Measurements from ENCODE around the gene DUSP22.

DUSP22 gene

GRCh38 chr6:311679-312220, 19.5 kb downstream of the DUSP22 start:
- no peak for DNase-seq

GRCh38 chr6:313087-313486, 20.8 kb downstream of the DUSP22 start:
- DNase-seq, result no peak

DNA sequence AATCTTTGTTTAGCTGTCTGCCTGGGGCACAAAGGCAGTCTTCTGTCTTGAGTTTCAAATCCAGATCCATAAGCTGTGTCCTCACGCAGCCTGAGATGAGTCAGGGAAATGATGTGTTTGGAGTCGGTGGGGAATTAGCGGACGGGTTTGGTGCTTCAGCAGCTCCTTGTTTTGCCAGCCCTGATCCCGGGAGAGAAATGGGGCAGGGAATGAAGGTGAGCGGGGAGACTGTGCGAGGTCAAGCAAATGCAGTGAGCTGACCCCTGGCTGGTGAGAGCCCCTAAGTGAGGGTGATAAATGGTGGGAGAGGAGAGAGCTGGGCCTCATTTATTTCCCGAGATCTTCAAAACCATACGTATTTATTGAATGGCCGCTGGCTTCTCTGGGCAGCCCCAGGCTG, 21.6 kb downstream of the DUSP22 start:
- DNase-seq, result no peak

DNA sequence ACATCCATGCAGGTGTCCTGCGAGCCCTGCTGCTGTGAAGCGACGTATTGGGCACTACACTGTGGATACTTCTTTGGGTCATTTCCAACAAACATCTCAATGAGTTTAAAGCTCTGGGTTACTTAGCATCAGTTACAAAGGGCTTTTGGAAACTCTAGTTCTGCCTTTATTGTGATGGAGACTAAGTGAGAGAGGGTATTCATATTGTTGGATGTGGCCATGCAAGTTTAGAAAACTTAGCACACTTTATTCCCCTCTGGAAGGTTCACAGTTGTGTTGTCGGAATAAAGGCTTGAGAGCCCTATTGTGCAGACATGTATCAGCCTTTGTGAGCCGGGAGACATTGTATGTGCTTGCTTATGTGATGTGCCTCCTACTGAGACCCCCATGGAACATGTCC, 22.1 kb downstream of the DUSP22 start:
- DNase-seq, result no peak

- no peak for DNase-seq
Measured at GRCh38 chr6:315226-315625, 22.9 kb downstream of the DUSP22 start.

- DNase-seq, result no peak
Measured at GRCh38 chr6:315921-316752, 23.9 kb downstream of the DUSP22 start.

DNA sequence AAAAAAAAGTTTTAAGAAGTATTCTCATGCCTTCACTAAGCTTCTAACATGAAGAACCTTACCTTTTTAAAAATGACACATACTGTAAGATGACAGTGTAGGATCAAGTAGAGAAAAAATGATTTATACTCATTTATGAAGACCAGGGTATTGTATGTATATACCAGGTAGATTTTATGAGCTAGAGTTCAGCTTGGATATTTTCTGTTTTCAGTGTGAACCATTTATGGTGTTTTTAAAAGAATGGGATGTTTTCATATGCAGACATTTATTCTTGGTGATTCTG, 24.4 kb downstream of the DUSP22 start:
- no peak for DNase-seq

- no peak for DNase-seq
Measured at GRCh38 chr6:317060-317447, 24.8 kb downstream of the DUSP22 start.

- no peak for DNase-seq
Measured at GRCh38 chr6:317448-318144, 25.3 kb downstream of the DUSP22 start.

GRCh38 chr6:318243-318890, 26.1 kb downstream of the DUSP22 start:
- no peak for DNase-seq

DNA sequence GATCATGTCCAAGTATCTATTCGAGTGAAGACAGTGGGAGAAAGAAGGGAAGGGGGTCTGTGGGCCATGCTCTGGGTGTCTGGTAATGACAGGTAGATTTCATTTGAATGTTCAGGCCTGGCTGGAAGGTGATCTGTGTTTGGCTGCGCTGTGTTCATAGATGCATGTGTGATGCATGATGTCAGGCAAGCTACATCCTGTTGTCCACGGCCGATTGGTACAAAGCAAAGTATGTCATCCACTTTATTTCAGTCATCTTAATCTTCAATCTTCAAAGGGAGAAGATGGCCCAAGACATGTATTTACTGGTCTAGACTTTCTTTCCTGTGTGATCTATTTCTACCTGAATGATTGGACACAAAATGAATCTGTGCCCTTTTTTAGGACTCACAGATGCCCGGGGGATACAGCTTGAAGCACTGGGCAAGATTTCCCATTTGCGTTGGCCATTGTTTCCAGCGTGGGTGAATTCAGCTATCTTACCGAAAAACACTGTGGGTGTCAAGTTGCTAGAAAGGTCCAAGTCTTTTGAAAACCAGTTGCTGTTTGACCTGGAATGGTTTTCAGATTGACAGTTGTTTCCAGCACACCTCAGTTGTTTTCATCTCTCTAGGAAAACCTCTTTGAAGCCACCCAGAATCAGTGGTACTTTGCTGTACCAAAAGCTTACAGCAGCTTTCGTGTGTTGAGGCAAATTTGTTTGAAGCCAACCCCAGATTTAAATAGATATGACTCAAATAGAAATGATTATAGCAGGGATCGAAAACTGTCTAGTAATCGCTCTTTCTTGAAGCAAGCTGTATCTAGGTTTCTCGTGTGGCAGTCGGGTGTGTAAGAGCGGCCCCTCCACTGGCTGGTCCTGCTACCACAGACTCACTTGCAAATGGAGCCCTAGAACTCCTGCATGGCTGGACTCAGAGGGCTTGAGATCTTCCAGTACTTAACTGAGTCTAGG, 27.2 kb downstream of the DUSP22 start:
- no peak for DNase-seq

GRCh38 chr6:320351-321157, 28.3 kb downstream of the DUSP22 start:
- DNase-seq, result no peak

- no peak for DNase-seq
Measured at GRCh38 chr6:321158-321438, 28.8 kb downstream of the DUSP22 start.

DNA sequence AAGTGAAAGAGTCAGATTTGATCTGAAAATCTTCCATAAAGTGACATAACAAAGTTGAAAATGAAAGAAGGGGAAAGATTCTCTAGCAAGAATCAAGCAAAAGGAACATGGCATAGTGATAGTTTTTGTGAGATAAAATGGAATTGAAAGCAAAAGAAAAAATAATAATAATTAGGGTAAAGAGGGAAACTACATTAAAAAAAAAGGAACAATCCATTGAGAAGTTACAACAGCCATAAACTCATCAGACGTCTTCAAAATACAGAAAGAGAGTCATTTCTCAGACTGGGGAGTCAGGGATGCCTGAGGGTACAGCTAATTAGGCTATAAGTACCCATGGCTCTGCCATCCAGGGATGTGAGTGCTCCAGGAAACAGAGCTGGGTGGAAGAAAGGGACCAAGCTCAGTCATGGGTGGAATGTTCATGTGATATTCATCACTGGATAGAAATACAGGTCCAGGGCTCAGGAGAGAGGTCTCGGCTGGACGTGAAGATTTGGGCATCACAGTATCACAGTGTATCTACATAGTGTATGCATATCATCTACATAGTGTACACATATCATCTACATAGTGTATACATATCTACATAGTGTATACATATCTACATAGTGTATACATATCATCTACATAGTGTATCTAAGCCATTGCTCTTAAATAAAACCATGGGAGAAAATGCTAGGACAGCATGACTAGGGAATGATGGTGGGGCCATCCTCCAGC, 29.4 kb downstream of the DUSP22 start:
- no peak for DNase-seq

- DNase-seq, result no peak
Measured at GRCh38 chr6:322259-322930, 30.1 kb downstream of the DUSP22 start.

- no peak for DNase-seq
Measured at GRCh38 chr6:322940-323729, 30.8 kb downstream of the DUSP22 start.

DNA sequence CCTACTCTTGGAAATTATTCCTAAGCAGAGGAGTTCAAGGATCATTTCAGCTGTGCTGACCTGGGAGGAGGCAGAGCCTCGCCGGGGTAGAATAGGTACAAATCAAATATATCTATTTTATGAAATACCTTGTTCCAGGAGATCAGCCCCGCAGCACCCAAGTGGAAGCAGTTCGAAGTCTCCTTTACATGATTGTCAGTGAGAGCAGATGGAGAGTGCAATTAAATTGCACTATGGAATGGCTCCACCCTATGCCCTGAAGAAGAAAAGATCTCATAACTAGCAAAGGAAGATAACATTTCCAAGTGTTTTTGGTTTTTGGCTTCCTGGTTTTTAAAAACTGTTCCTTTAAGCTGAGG, 31.4 kb downstream of the DUSP22 start:
- DNase-seq, result no peak

GRCh38 chr6:324116-324728, 31.9 kb downstream of the DUSP22 start:
- DNase-seq, result no peak

DNA sequence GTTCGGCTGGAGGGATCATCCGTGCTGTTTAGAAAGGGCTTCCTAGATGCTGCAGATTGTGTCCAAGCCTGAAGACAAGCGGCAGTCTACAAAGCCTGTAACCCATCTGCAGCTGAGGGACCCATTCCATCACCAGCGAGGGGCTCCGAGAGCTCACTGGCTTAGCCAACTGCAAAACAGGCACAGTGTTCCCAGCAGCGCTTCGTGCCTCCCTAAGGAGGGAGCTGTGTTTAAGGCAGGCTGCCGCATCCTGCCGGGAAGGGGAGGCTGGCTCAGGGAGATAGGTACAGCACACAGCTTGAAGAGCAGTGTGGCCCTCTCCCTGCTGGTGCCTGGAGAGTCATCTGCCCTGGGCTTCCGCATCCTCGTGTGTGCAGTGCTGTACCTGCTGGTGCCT, 32.4 kb downstream of the DUSP22 start:
- DNase-seq, result no peak

All from NCI-H69 (cell line).